ENCODE results near the gene C10orf90. TPM values are rescaled to one million over a fixed set of nuclear protein-coding genes. Genes with fewer than 3 reads are reported as not detected.

Gene C10orf90
- total RNA-seq, 1 donor from 2014 or later: 0.12 TPM

DNA sequence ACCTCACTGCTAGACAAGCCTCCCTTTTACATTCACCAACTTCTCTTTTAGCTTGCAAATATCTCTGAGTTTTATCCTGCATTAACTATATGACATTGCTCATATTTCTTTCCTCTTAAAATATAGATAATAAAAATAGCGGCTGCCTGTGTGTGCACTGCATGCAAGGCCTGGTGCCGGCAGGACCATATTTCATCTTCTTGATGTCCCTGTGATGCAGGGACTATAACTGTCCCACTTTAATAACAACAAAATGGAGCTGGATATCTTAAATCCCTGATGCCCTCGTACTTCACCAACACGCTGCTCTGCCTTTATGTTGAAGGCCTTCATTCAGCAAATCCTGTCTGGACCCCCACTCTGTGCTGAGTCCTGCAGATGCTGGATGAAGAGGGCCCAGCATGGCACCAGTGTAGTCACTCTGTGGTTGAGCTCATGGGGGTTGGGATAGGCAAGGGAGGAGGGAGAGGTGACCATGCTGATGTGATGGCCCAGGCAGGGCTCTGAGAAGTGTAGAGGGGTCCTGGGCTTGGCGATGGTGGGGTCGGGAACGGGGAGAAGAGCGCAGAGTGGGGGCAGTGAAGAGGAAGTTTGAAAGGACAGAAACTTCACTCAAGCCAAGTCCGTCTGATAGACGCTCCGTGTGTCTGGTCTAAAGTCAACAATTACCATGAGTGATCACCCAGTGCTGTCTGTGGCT, 40.4 kb downstream of the C10orf90 start:
- no peak for ATAC-seq

DNA sequence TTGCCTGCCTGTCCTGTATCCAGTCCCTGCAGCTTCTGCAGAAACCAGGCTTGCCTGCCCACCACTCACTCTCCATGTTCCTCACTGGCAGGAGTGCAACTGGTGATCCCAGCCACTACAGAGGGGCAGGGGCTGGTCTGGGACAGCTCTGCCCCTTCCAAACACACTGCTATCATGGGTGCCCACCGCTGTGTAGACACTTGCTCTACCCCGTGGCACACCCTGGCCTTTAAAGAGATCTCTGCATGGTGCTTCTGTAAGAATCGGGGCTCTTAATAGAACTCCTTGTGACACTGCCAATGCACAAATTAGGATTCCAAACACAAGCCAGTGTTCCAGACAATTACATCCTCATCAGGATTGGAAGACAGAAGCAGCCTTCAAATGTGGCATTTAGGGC, 41.7 kb downstream of the C10orf90 start:
- peak; percentile 11 for ATAC-seq

DNA sequence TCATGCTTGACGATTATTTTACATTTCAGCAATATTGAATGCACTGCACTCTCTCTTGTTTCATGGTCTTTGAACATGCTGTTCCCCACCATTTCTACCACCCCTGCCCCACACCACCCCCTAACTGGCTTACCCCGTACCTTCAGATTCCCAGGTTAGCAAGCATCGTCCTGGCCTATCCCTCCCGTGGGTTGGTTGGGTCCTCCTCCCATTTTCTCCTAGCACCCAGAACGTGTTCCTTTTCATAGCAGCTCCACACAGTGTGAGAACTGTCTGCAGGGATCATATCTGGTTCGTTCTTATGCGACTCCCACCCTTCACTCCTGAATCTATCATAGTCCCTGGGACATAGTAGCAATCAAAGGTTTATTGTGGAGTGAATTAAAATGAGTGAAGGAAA, 48.6 kb downstream of the C10orf90 start:
- ATAC-seq: no peak

DNA sequence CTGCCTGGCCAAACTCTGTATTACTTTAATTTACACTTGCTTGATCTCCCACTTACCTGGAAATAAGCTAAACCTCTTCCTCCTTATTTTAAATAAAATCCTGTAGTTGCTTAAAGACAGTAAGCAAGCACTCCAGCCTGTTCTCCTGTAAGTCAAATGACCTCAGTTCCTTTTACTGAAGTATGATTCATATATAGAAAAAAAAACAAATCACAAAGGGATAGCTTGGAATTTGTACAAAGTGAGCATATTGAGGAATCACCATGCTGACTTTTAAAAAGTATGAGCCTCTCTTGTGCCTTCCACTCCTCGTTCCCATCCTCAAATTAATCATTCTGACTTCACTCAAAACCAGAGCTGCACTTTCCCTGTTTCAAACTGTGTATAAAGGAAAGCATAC, 52.0 kb downstream of the C10orf90 start:
- no peak for ATAC-seq

DNA sequence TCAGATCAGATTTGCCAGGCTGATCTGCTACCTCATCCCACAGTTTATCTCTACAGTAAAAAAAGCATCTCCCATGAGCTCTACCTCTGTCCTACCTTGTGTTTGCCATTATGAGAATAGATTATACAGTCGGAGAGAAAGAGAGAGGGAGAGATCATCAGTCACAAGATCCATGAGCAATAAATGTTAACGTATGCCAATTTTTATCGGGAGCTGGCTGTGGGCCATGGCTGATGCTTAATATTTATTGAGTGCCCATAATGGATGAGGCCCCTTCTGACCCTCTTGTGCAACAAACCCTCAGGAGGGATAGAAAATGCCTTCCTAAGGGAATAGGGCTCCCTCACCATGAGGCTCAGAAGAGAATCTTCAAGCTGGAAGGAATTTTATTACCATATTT, 52.8 kb downstream of the C10orf90 start:
- no peak for ATAC-seq

DNA sequence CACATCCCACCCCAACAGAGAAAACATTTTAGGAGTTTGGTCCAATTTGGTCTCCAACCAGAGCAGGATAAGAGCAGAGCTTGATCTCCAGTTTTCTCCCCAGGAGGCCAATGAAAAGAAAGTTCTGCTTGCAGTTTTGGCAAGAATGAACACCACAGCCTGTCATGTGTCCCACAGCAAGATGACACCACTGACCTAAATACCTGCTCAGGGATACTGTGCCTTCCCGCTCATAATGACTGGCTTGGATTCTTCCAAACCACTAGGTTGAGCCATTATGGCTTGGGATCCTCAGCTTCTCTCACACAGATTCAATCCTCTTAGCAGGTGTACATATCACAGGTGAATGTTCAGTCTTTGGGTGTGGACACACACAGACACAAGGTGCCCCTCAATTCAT, 53.3 kb downstream of the C10orf90 start:
- no peak for ATAC-seq

DNA sequence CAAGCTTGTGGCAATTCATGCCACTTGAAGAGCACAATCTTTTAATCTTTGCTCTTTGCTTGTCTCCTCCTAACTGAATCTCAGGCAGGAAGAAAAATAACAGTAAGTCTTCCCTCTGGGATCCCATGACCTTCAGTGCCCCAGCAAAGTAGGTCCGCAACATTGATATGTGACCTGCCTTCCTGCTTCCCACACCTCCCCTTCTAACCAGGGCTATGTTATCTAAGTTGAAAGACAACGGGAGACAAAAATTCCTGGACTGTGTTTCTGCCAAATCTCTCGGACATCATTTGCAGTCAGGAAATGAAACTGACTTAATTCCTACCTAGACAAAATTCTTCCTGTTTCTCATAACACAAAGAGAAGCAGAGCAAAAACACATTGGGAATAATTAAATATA, 53.8 kb downstream of the C10orf90 start:
- no peak for ATAC-seq

DNA sequence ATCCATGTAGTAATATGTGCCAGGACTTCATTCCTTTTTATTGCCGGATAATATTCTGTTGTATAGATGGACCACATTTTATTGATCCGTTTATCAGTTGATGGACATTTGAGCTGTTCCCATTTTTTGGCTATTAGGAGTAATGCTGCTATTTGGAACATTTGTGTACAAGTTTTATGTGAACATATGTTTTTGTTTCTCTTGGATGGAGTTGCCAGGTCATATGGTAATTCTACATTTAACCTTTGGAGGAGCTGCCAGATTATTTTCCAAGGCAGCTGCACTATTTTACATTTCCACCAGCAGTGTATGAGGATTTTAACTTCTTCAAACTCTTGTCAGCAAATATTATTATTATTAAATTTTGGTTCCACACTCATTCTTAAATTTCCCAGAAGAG, 59.2 kb downstream of the C10orf90 start:
- no peak for ATAC-seq

DNA sequence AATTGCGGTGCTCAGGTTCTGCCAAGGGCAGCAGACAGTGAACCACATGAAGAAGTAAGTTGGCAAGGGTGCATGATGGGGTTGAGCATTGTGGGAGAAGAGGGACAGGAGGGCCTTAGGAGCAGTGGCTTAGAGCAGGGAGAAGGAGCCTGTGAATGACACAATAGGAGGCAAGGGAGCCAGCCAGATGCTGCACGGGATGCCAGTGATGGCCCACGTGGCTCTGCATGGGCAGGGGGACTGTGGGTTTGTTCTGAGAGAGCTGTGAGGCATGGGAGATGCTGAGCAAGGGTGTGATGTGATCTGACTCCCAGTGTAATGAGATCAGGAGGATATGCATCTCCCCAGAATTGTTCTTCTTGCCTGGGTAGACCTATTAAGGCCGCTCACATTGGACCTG, 60.9 kb downstream of the C10orf90 start:
- ATAC-seq: no peak

DNA sequence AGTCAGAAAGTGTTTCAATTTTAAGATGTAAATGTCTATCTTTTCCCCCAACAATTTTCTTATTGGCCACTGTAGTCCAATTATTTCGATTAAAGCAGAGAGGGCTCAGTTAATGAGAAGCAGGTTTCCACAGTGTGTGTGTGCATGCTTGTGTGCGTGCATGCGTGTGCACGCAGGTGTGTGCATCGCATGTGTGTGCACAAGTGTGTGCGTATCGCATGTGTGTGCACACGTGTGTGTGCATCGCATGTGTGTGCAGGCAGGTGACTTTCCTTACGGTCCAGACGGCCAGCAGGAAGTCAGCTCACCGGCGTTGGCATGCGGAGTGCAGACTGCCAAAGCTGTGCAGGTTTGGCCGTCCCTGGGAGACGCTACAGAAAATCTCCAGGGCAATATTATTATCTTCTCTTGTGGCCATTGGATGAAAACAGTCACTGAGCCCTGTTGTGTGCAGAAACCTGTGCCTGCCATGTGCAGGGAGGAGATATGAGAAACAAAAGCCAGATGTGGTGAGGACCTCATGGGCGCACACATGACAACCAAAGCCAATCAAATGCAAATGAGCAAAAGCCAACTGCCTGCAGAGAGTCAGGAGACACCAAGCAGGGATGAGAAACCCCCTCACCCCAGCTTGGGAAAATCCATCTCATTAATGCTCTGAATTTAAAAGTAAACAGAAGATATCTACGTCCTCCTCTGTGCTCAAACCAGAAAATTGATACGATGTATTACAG, 70.4 kb downstream of the C10orf90 start:
- no peak for ATAC-seq

DNA sequence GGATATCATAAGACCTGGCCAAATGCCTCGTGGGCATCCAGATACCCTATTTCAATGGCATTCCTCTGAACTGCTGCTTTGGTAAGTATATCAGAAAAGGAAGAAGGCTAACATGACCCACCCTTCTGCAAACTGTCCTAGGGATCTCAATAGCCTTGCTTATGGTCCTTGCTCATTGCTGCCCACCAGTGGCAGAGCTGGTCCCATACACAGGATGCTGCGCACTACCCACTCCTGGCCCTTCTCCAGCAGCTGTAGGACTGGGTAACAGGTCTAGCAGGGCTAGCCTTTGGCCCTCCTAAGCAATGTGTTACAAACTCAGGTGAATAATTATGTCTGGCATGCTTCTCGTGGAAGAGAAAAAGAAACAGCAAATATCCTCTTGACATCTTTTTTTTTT, 72.5 kb downstream of the C10orf90 start:
- peak; percentile 84 for ATAC-seq

DNA sequence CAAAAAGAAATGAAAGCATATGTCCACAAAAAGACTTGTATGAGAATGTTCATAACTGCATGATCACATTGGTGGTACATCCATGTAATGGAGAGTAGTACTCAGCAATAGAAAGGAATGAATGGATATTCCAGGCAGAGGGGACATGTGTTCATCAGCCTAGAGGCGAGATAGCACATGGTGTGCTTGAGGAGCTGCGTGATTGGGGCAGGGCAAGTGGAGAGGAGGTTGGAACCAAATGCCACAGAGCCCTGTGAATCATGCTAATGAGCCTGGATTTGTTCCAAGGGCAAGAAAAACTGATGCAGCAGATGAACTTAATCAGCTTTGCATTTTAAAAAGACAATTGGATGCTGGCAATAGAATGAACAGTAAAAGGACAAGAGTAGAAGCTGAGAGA, 73.3 kb downstream of the C10orf90 start:
- ATAC-seq: peak; percentile 37

DNA sequence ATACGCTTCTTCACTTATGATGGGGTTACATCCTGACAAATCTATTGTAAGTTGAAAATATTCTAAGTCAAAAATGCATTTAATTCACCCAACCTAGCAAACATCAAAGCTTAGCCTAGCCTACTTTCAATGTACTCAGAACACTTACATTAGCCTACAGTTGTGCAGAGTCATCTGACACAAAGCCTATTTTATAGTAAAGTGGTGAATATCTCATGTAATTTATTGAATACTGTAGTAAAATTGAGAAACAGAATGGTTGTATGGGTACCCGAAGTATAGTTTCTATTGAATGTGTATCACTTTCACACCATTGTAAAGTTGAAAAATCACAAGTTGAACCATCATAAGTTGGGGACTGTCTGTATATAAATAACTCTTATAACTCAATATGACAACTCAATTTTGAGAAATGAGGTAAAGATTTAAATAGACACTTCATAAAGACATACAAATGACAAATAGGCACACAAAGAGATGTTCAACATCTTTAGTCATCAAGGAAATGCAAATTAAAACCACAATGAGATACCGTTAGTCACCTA, 73.9 kb downstream of the C10orf90 start:
- ATAC-seq: no peak

DNA sequence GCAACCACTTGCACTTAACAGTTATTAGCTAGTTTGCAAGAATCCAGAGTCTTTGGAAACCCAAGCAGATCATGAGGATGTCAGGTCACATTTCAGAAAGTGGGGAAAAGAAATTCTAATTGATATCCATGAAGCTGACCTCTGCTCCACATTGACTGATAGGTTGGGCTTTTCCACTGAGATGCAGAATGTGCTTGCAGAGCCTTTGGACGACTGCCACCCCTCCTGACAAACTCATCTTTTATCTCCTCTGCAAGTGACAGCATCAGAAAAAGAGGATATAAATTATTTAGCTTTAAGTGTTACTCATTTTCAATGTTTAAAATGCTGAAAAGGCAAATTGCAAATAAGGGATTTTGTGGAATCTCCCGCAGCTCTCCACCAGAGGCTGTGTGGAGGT, 75.3 kb downstream of the C10orf90 start:
- no peak for ATAC-seq

DNA sequence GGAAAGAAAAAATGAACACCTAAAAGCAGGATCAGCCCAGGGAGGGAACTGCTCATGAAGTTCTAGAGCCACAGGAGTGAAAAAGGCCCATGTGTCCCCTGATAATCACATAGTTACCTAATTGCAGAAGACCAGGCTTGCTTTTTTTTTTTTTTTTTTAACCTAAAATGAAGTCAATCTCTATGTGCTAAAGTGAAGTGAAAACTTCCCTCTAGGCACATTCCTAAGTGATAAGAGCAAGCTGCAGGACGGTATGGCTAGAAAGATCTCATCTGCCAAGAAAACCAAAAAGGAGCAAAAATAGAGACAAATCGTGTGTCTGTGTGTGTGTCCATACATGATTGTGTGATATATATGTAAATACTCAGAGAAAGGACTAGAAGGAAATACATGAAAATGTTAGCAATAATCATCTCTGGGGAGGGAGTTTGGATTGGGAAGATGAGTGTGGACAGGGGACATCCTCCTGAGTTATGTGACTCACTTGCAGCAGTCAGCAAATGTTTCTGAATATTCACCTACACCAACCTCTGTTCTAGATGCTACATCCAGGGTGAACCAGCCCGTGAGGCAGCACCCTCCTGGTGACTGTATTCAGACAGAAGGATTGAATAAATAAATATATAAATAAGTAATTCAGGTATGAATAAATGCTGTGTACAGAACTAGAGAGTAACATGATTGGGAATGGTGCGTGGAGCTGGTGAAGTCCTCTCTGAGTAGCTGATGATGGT, 76.4 kb downstream of the C10orf90 start:
- ATAC-seq: no peak

DNA sequence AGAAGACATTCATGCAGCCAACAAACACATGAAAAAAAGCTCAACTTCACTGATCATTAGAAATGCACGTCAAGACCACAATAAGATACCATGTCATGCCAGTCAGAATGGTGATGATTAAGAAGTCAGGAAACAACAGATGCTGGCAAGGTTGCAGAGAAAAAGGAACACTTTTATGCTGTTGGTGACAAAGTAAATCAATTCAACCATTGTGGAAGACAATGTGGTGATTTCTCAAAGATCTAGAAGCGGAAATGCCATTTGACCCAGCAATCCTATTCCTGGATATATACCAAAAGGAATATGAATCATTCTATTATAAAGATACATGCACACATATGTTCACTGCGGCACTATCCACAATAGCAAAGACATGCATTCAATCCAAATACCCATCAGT, 77.6 kb downstream of the C10orf90 start:
- ATAC-seq: no peak

DNA sequence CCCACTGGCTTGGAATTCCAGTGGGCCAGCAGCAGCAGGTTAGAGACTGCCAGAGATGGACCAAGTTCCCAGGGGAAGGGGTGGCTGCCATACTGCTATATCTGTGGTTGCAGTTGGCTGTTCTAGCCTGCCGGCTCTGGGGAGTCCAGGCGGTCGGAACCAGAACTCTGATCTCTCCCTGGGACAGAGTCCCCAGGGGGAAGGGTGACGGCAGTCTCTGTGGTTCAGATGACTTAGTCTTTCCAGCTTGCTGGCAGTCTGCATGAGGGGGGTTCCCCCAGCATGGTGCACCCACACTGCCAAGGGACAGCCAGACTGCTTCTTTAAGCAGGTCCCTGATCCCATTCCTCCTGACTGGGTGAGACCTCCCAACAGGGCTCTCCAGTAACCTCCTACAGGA, 82.5 kb downstream of the C10orf90 start:
- no peak for ATAC-seq

DNA sequence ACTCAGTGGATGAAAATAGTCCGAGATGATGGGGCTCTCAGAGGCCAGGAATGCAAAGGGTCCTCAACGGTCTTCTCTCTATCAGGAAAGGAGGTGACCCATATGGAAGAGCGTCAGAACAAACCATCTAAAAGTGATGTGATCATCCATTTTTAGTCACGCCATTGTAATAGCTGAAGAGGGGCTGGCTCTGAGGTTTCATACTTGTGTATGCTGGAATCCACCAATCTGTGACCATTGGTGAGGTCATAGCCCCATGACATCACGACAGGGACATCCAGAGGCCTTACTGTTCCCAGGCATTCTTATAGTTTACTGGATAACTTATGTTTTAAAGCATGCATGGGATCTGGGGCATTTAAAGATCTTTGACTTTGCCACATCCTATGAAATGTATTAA, 83.6 kb downstream of the C10orf90 start:
- no peak for ATAC-seq

DNA sequence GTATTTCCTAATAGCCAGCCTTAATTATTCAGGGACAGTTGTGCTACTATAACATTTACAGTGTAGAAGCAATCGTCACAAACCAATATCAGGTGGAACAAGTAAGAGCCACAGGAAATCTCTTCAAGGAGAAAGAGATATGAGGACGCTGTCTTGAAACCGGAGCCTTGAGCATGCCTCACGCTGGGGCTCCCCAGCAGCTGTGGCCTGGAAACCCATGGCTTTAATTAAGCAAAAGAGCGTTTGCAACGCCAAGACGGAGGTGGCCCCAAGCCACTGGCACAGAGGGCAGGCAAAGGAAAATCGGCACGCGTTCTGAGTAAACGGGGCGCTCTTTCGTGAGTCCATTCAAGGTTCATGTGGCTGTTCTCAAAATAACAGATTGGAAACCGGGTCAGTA, 84.4 kb downstream of the C10orf90 start:
- ATAC-seq: no peak

DNA sequence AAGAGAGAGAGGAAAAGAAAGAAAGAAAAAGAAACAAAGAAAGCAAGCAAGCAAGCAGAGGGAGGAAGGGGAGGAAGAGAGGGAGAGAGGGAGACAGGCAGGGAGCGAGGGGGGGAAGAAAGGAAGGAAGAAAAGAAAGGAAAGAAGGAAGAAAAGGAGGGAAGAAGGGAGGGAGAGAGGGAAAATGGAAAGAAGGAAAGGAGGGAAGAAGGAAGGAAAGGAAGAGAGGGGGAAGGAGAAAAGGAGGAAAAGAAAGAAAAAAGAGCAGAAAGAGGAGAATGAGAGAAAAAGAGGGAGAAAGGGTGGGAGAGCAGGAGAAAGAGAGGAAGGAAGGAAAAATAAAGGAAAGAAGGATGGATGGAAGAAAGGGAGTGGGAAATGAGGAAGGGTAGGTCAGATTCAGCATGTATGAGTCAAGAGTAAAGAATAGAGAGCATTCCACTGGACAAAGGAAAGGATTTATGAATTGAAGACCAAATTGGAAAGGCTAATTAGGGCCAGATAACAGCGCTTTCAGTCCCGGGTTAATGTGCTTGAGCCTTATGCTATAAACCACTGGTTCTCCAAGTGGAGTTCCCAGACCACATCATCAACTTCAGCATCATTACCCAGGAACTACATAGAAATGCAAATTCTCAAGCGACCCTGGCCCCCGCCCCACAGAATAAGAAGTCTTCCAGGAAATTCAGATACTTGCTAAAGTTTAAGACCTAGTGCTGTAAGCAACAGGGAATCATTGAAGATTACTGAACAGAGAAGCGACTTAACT, 85.1 kb downstream of the C10orf90 start:
- ATAC-seq: no peak

DNA sequence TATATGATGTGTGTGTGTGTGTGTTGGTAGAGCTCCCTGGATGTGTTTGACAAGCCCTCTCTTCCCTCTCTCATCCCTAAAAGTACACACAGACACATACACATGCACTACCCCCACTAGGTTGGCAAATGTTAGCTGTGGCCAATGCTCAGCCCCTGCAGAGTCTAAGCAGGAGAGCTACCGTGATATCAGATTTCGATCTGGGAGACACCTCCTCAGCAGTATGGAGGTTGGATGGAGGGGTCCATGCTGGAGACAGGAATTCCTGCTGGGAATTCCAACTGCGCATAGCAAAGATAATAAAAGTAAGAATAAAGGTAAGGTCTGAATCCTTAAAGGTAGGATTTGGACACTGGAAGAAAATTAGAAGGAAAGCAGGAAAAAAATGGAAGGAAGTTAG, 85.7 kb downstream of the C10orf90 start:
- no peak for ATAC-seq

DNA sequence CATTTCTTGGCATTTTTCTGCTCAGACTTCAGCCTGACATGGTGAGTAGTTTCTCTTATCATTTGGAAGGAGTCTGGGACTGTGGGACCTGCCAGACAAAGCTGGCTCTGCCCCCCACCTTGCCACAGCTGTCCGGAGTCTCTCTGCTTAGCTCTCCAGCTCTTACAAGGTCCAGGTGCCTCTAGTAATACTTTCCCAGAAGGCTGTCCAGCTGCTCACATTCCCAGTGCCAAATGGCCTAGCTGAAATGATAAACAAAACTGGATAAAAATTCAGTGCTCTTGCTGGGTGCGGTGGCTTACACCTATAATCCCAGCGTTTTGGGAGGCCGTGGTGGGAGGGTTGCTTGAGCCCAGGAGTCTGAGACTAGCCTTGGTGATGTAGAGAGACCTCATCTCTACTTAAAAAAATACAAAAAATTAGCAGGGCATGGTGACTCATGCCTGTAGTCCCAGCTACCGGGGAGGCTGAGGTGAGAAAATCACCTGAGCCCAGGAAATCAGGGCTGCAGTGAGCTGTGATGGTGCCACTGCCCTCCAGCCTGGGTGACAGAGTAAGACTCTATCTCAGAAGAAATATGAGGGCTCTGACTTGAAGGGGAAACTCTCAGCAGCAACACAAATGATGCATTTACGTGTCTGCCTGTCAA, 86.8 kb downstream of the C10orf90 start:
- no peak for ATAC-seq

All from esophagus mucosa (tissue), 1 donor.